ENCODE data around the gene AP1M2.

GRCh38 chr19:10560154-10560553 lies 27.0 kb downstream of the AP1M2 start:
- no peak for TF ChIP-seq CTCF (IDR thresholded peaks at IDR 0.05 in 8 of 11, conservative IDR thresholded peaks at IDR 0.05 in 3 of 11)
- TF ChIP-seq POLR2AphosphoS5 (IDR thresholded peaks at IDR 0.05): no peak
